ENCODE measurements around the gene S100A4. TPM values are rescaled to one million over a fixed set of nuclear protein-coding genes. Genes with fewer than 3 reads are reported as not detected.

S100A4 gene
- total RNA-seq, 1 experiment from 2014 or later = 22.7 TPM

- Mint-ChIP-seq H3K4me1 (peaks cover 39% of the 10 kb centered on the region), H3K4me3 (no peak overlapping the region), H3K27me3 (ENCODE audit: low read depth) (peaks cover 37% of the 10 kb centered on the region), H3K9me3 (no peaks in the 10 kb centered on the region), H3K27ac (no peak overlapping the region), H3K36me3 (no peaks in the 10 kb centered on the region; the same call in 1 of the 2 replicates)
- ChIA-PET CTCF (interaction anchor here (0.8 to 10.8 kb wide), 6 partner anchors 10 to 89 kb away, joined by 3 to 188 read pairs (median 8); partner anchors contain the start of genes S100A1, S100A13, S100A2 and S100A3), POLR2A (interaction anchor here (1.6 kb wide), 1 partner anchor 88 kb away, joined by 7 read pairs; the partner anchor contains the start of genes S100A1 and S100A13)
- no peak for TF ChIP-seq RELA (CRISPR knock-in tag; IDR thresholded peaks at IDR 0.05; ENCODE audit: borderline replicate concordance)
- no peak for TF ChIP-seq ZNF423 (CRISPR knock-in tag; IDR thresholded peaks at IDR 0.05)
- no peak for TF ChIP-seq ZNF671 (CRISPR knock-in tag; IDR thresholded peaks at IDR 0.05)
- TF ChIP-seq NR2C2 (CRISPR knock-in tag; IDR thresholded peaks at IDR 0.05) = no peak
- TF ChIP-seq, protein P1, sequence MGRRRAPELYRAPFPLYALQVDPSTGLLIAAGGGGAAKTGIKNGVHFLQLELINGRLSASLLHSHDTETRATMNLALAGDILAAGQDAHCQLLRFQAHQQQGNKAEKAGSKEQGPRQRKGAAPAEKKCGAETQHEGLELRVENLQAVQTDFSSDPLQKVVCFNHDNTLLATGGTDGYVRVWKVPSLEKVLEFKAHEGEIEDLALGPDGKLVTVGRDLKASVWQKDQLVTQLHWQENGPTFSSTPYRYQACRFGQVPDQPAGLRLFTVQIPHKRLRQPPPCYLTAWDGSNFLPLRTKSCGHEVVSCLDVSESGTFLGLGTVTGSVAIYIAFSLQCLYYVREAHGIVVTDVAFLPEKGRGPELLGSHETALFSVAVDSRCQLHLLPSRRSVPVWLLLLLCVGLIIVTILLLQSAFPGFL (CRISPR knock-in tag; IDR thresholded peaks at IDR 0.05; ENCODE audit: borderline replicate concordance) = no peak
- TF ChIP-seq KAT7 (CRISPR knock-in tag; IDR thresholded peaks at IDR 0.05; ENCODE audit: borderline replicate concordance) = no peak
- no peak for TF ChIP-seq AR (CRISPR knock-in tag; IDR thresholded peaks at IDR 0.05)
- TF ChIP-seq, protein P2, sequence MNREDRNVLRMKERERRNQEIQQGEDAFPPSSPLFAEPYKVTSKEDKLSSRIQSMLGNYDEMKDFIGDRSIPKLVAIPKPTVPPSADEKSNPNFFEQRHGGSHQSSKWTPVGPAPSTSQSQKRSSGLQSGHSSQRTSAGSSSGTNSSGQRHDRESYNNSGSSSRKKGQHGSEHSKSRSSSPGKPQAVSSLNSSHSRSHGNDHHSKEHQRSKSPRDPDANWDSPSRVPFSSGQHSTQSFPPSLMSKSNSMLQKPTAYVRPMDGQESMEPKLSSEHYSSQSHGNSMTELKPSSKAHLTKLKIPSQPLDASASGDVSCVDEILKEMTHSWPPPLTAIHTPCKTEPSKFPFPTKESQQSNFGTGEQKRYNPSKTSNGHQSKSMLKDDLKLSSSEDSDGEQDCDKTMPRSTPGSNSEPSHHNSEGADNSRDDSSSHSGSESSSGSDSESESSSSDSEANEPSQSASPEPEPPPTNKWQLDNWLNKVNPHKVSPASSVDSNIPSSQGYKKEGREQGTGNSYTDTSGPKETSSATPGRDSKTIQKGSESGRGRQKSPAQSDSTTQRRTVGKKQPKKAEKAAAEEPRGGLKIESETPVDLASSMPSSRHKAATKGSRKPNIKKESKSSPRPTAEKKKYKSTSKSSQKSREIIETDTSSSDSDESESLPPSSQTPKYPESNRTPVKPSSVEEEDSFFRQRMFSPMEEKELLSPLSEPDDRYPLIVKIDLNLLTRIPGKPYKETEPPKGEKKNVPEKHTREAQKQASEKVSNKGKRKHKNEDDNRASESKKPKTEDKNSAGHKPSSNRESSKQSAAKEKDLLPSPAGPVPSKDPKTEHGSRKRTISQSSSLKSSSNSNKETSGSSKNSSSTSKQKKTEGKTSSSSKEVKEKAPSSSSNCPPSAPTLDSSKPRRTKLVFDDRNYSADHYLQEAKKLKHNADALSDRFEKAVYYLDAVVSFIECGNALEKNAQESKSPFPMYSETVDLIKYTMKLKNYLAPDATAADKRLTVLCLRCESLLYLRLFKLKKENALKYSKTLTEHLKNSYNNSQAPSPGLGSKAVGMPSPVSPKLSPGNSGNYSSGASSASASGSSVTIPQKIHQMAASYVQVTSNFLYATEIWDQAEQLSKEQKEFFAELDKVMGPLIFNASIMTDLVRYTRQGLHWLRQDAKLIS (CRISPR knock-in tag; IDR thresholded peaks at IDR 0.05; ENCODE audit: borderline replicate concordance) = no peak
- TF ChIP-seq, protein P3, sequence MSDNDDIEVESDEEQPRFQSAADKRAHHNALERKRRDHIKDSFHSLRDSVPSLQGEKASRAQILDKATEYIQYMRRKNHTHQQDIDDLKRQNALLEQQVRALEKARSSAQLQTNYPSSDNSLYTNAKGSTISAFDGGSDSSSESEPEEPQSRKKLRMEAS (CRISPR knock-in tag; IDR thresholded peaks at IDR 0.05) = no peak
- no peak for TF ChIP-seq MXD4 (CRISPR knock-in tag; IDR thresholded peaks at IDR 0.05; ENCODE audit: borderline replicate concordance)
- DNase-seq (ENCODE audit: low spot score) (no peak), ATAC-seq (no peak)
These were observed 6.1 kb downstream of the S100A4 start for GRCh38 chr1:153539395-153540093.

DNA sequence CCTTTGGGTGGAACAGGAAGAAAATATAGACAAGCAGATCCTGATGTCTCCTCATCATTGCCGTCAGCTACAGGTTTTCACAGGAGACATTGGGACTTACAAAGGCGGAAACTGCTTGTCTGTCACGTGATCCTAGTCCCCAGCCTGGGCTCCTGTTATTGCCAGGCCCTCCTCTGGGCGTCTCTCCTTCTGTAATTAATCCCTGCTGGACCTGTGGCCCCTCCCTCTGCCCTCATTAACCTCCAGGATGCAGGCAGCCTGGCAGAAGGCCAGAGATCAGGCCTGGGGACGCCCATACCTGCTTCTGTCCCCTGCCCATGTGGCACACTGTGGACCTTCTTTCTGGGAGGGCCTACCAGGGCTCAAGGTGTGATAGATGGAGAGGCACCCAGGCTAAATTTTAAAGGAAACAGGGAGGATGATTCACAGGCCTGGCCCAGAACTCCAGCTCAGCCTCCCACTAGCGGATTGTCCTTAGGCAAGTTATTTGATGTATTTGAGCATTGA lies 7.2 kb downstream of the S100A4 start:
- POLR2A ChIA-PET = interaction anchor here (0.6 to 1.6 kb wide), 2 partner anchors 68 to 90 kb away, joined by 3 to 7 read pairs; partner anchors contain the start of genes S100A1 and S100A13

More for the DNA sequence above, 7.2 kb downstream of the S100A4 start:
- Mint-ChIP-seq H3K9me3 (no peaks in the 10 kb centered on the region), H3K27me3 (ENCODE audit: low read depth) (peaks cover 41% of the 10 kb centered on the region), H3K4me3 (no peak overlapping the region), H3K4me1 (peaks cover 42% of the 10 kb centered on the region), H3K27ac (0 out of 2 replicates have a peak overlapping the region, but pooled peaks have one; percentile 23), H3K36me3 (no peaks in the 10 kb centered on the region)
- DNase-seq (ENCODE audit: low spot score) (peak; percentile 68), ATAC-seq (peak; percentile 89)
- TF ChIP-seq, protein P4, sequence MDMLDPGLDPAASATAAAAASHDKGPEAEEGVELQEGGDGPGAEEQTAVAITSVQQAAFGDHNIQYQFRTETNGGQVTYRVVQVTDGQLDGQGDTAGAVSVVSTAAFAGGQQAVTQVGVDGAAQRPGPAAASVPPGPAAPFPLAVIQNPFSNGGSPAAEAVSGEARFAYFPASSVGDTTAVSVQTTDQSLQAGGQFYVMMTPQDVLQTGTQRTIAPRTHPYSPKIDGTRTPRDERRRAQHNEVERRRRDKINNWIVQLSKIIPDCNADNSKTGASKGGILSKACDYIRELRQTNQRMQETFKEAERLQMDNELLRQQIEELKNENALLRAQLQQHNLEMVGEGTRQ (CRISPR knock-in tag; IDR thresholded peaks at IDR 0.05) = peak; percentile 93
- TF ChIP-seq SP1 (CRISPR knock-in tag; conservative IDR thresholded peaks at IDR 0.05) = peak; percentile 54; the same call in 1 of the 2 replicates
- no peak for TF ChIP-seq SOX15 (CRISPR knock-in tag; IDR thresholded peaks at IDR 0.05)
- peak; percentile 90 for TF ChIP-seq USF1 (CRISPR knock-in tag; IDR thresholded peaks at IDR 0.05)
- no peak for TF ChIP-seq ZNF416 (CRISPR knock-in tag; IDR thresholded peaks at IDR 0.05)
- CTCF ChIA-PET = interaction anchor here (0.6 to 10.8 kb wide), 8 partner anchors 9 to 96 kb away, joined by 3 to 188 read pairs (median 5); partner anchors contain the start of genes CHTOP, S100A1, S100A13 and S100A2

Data from WTC11 (cell line).